ENCODE data around the gene CDC45. TPM values are rescaled to one million over a fixed set of nuclear protein-coding genes. Genes with fewer than 3 reads are reported as not detected.

Gene CDC45
- total RNA-seq, 2 experiments from 2014 or later = 80.2 to 83.0 TPM

DNA sequence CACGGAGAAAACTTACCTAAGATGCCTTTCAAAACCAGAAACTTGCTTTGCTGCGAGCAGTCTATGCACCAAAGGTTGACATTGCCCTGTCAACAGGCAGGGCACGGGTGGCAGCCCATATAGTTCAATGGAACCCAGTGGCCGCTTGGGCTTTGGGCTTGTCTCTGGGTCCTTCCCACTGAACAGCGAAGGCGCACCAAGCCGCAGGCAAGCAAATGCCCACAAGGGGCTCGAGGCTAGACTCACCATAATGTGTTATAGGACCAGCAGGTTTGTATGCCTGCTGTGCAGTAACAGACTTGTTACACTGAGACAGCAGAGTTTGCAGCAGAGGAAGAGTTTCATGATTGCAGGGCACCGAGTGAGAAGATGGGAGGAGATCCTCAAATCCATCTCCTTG lies 24.1 kb downstream of the CDC45 start:
- no peaks in the 10 kb centered on the region for H4K20me1 ChIP-seq (ENCODE audit: insufficient read depth, low read length)
- no peaks in the 10 kb centered on the region for H3K4me1 ChIP-seq (ENCODE audit: insufficient read depth, low read length, poor library complexity, severe bottlenecking)
- peaks cover 67% of the 10 kb centered on the region for H3K36me3 ChIP-seq (ENCODE audit: insufficient read depth, low read length)
- H3K9me3 ChIP-seq (ENCODE audit: low read length) = no peaks in the 10 kb centered on the region
- H3K9me2 ChIP-seq (ENCODE audit: insufficient read depth, low read length) = no peaks in the 10 kb centered on the region
- ChIA-PET CTCF (ENCODE audit: unreplicated experiment) (no interaction called here), POLR2A (no interaction called here)
- no peak overlapping the region for H3K4me2 ChIP-seq (ENCODE audit: low read length)
- H3K4me3 ChIP-seq (ENCODE audit: low read depth, low read length, poor library complexity, severe bottlenecking) = no peak overlapping the region
- TF ChIP-seq, protein P1, sequence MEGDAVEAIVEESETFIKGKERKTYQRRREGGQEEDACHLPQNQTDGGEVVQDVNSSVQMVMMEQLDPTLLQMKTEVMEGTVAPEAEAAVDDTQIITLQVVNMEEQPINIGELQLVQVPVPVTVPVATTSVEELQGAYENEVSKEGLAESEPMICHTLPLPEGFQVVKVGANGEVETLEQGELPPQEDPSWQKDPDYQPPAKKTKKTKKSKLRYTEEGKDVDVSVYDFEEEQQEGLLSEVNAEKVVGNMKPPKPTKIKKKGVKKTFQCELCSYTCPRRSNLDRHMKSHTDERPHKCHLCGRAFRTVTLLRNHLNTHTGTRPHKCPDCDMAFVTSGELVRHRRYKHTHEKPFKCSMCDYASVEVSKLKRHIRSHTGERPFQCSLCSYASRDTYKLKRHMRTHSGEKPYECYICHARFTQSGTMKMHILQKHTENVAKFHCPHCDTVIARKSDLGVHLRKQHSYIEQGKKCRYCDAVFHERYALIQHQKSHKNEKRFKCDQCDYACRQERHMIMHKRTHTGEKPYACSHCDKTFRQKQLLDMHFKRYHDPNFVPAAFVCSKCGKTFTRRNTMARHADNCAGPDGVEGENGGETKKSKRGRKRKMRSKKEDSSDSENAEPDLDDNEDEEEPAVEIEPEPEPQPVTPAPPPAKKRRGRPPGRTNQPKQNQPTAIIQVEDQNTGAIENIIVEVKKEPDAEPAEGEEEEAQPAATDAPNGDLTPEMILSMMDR (conservative IDR thresholded peaks at IDR 0.05; ENCODE audit: low read length) = no peak
- no peak for TF ChIP-seq EZH2phosphoT487 (IDR thresholded peaks at IDR 0.05; ENCODE audit: borderline replicate concordance, low read depth, low read length)
- intact Hi-C loops (cut with micrococcal nuclease; ENCODE audit: unreplicated experiment) = no loop called here
- no peaks in the 10 kb centered on the region for H3K79me2 ChIP-seq (ENCODE audit: insufficient read depth, low read depth, low read length)
- no peak for DNase-seq (ENCODE audit: low spot score)
- BruUV-seq (replicated peaks) = no TSS peak
- H3K27ac ChIP-seq (ENCODE audit: low read depth, low read length, poor library complexity, severe bottlenecking) = no peak overlapping the region
- H2AFZ ChIP-seq (ENCODE audit: low read length) = no peak overlapping the region

DNA sequence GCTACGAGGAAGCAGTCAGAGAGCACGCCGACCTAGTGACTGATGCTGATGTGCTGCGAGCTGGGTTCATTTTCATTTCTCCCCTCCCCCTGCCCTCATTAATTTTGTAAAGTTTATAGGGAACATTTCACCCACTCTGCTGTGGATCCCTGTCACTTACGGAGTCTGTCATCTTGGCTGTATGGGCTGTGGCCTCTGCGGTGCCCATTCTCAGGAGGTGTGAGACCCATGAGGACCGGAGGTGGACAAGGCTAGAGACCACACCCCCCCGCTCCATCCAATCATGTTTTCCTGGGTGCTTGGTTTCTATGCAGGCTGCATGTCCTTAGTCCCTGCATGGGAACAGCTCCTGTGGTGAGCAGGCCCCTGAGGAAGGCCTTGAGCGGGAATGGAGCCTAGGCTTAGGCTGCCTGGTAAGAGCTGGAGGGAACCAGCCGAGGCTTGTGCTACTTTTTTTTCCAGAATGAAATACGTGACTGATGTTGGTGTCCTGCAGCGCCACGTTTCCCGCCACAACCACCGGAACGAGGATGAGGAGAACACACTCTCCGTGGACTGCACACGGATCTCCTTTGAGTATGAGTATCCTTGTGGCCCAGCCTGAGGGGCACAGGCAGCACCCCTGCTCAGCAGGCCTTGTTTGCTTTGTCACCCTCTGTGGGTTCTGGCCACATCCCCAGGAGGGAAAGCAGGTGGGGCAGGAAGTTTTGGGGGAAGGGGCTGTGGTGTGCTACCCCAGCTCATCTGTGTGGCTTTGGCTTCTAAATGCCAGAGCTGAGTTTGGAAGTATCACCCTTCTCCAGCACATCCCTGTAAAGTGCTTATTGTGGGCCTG lies 25.4 kb downstream of the CDC45 start:
- TF ChIP-seq, protein P1 (conservative IDR thresholded peaks at IDR 0.05; ENCODE audit: low read length) = no peak
- no peak for TF ChIP-seq EZH2phosphoT487 (IDR thresholded peaks at IDR 0.05; ENCODE audit: borderline replicate concordance, low read depth, low read length)
- intact Hi-C loops (cut with micrococcal nuclease; ENCODE audit: unreplicated experiment) = no loop called here

DNA sequence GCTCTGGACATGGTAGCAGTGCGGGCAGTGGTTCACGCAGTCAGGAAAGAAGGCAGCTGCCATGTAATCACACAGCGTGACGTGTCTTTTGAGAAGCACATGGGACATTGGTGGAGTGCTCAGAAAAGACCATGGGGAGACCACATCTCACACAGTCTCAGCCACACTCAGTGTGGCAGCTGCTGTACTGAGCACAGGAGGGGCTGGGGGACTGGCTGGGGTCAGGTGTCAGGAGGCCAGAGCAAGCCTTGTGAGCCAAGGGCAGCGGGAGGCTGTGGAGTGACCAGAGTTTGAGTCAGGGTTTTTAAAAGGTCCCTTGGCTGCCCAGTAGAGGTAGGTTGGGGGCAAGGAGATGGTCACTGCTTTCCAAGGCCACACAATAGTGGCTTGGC lies 26.0 kb downstream of the CDC45 start:
- POLR2A ChIA-PET = no interaction called here
- no peaks in the 10 kb centered on the region for H3K4me1 ChIP-seq (ENCODE audit: insufficient read depth, low read length, poor library complexity, severe bottlenecking)
- H4K20me1 ChIP-seq (ENCODE audit: insufficient read depth, low read length) = no peaks in the 10 kb centered on the region
- CTCF ChIA-PET (ENCODE audit: unreplicated experiment) = no interaction called here
- H3K36me3 ChIP-seq (ENCODE audit: insufficient read depth, low read length) = peaks cover 68% of the 10 kb centered on the region
- no peak overlapping the region for H2AFZ ChIP-seq (ENCODE audit: low read length)
- H3K27ac ChIP-seq (ENCODE audit: low read depth, low read length, poor library complexity, severe bottlenecking) = no peak overlapping the region
- TF ChIP-seq, protein P1 (conservative IDR thresholded peaks at IDR 0.05; ENCODE audit: low read length) = no peak
- no peak for TF ChIP-seq EZH2phosphoT487 (IDR thresholded peaks at IDR 0.05; ENCODE audit: borderline replicate concordance, low read depth, low read length)
- H3K79me2 ChIP-seq (ENCODE audit: insufficient read depth, low read depth, low read length) = no peaks in the 10 kb centered on the region
- no TSS peak for BruUV-seq (replicated peaks)
- H3K9me3 ChIP-seq (ENCODE audit: low read length) = no peaks in the 10 kb centered on the region
- intact Hi-C loops (cut with micrococcal nuclease; ENCODE audit: unreplicated experiment) = no loop called here
- no peaks in the 10 kb centered on the region for H3K9me2 ChIP-seq (ENCODE audit: insufficient read depth, low read length)
- no peak for DNase-seq (ENCODE audit: low spot score)
- H3K4me3 ChIP-seq (ENCODE audit: low read depth, low read length, poor library complexity, severe bottlenecking) = no peak overlapping the region
- H3K4me2 ChIP-seq (ENCODE audit: low read length) = no peak overlapping the region

More for the DNA sequence above, 25.4 kb downstream of the CDC45 start:
- no peaks in the 10 kb centered on the region for H3K9me3 ChIP-seq (ENCODE audit: low read length)
- H3K4me1 ChIP-seq (ENCODE audit: insufficient read depth, low read length, poor library complexity, severe bottlenecking) = no peaks in the 10 kb centered on the region
- H3K27ac ChIP-seq (ENCODE audit: low read depth, low read length, poor library complexity, severe bottlenecking) = no peak overlapping the region
- H3K4me3 ChIP-seq (ENCODE audit: low read depth, low read length, poor library complexity, severe bottlenecking) = no peak overlapping the region
- no peaks in the 10 kb centered on the region for H3K79me2 ChIP-seq (ENCODE audit: insufficient read depth, low read depth, low read length)
- peaks cover 67% of the 10 kb centered on the region for H3K36me3 ChIP-seq (ENCODE audit: insufficient read depth, low read length)
- no TSS peak for BruUV-seq (replicated peaks)
- POLR2A ChIA-PET = no interaction called here
- no peak overlapping the region for H2AFZ ChIP-seq (ENCODE audit: low read length)
- no peaks in the 10 kb centered on the region for H3K9me2 ChIP-seq (ENCODE audit: insufficient read depth, low read length)
- CTCF ChIA-PET (ENCODE audit: unreplicated experiment) = no interaction called here
- no peak for DNase-seq (ENCODE audit: low spot score)
- no peak overlapping the region for H3K4me2 ChIP-seq (ENCODE audit: low read length)
- no peaks in the 10 kb centered on the region for H4K20me1 ChIP-seq (ENCODE audit: insufficient read depth, low read length)
